Loucy (cell line): Measurements from ENCODE around the gene MTFR1L.

Experiments
- H2AFZ ChIP-seq: fragments of 200-600 bp; sonication (generic); 2 replicates; pipeline ENCODE4 v1.6.0; 2016; ENCODE audit warnings: antibody characterized with exemption, mild to moderate bottlenecking, low read length, moderate library complexity
- H3F3A ChIP-seq: fragments of 200-600 bp; 2 replicates; pipeline ENCODE4 v1.6.0; 2016; ENCODE audit warnings: antibody characterized with exemption, low read depth, mild to moderate bottlenecking
- H3K27me3 ChIP-seq: fragments of 200-600 bp; sonication (generic); 2 replicates; pipeline ENCODE4 v1.6.1; 2014; ENCODE audit warnings: low read length, mild to moderate bottlenecking; ENCODE audit not compliant: insufficient read depth, poor library complexity, severe bottlenecking
- H3K36me3 ChIP-seq: fragments of 200-600 bp; sonication (generic); 2 replicates; pipeline ENCODE4 v1.6.1; 2016; ENCODE audit warnings: low read length; ENCODE audit not compliant: insufficient read depth
- H3K4me1 ChIP-seq: fragments of 200-600 bp; sonication (generic); 2 replicates; pipeline ENCODE4 v1.5.1; 2014; ENCODE audit warnings: low read length, mild to moderate bottlenecking; ENCODE audit not compliant: insufficient read depth, poor library complexity, severe bottlenecking
- H3K4me2 ChIP-seq: fragments of 200-600 bp; sonication (generic); 2 replicates; pipeline ENCODE4 v1.6.0; 2014; ENCODE audit warnings: antibody characterized with exemption, low read length, low read depth, mild to moderate bottlenecking; ENCODE audit not compliant: poor library complexity, severe bottlenecking
- H3K4me3 ChIP-seq: fragments of 200-600 bp; sonication (generic); 2 replicates; pipeline ENCODE4 v1.5.1; 2014; ENCODE audit warnings: low read length, mild to moderate bottlenecking, mixed read lengths; ENCODE audit not compliant: poor library complexity, severe bottlenecking
- H3K79me2 ChIP-seq: fragments of 200-600 bp; sonication (generic); 2 replicates; pipeline ENCODE4 v1.6.1; 2014; ENCODE audit warnings: low read length; ENCODE audit not compliant: insufficient read depth
- H3K9ac ChIP-seq: fragments of 200-600 bp; sonication (generic); 2 replicates; pipeline ENCODE4 v1.6.0; 2014; ENCODE audit warnings: mild to moderate bottlenecking, low read depth, low read length, moderate library complexity; ENCODE audit not compliant: poor library complexity, severe bottlenecking
- H3K9me2 ChIP-seq: fragments of 200-600 bp; sonication (generic); replicated peaks from 2 replicates; pipeline ENCODE4 v1.6.1; 2016; ENCODE audit warnings: low read depth, low read length, mixed read lengths
- H3K9me3 ChIP-seq: fragments of 200-600 bp; sonication (generic); 2 replicates; pipeline ENCODE4 v1.6.1; 2014; ENCODE audit warnings: mild to moderate bottlenecking, antibody characterized with exemption, low read length, low read depth; ENCODE audit not compliant: insufficient read depth
- H4K20me1 ChIP-seq: fragments of 200-600 bp; sonication (generic); 2 replicates; pipeline ENCODE4 v1.6.0; 2014; ENCODE audit warnings: antibody characterized with exemption, low read length, mild to moderate bottlenecking; ENCODE audit not compliant: insufficient read depth, poor library complexity, severe bottlenecking
- CTCF ChIP-seq: fragments of 200-600 bp; sonication (generic); conservative IDR thresholded peaks from 2 replicates; pipeline ENCODE4 v1.5.1; 2014; ENCODE audit warnings: mild to moderate bottlenecking, antibody characterized with exemption, low read length
- EZH2phosphoT487 ChIP-seq: fragments of 200-600 bp; IDR thresholded peaks from 2 replicates; pipeline ENCODE4 v1.6.1; 2018; ENCODE audit warnings: antibody characterized with exemption, mild to moderate bottlenecking, moderate library complexity, borderline replicate concordance

The MTFR1L gene

GRCh38 chr1:25870614-25871013, 50.9 kb downstream of the MTFR1L start:
- Histone ChIP-seq H3K4me1 (peaks cover 13% of the 10 kb centered on the region), H3K4me2 (no peak overlapping the region), H3K36me3 (no peaks in the 10 kb centered on the region), H3K79me2 (no peaks in the 10 kb centered on the region), H3K27me3 (no peaks in the 10 kb centered on the region), H4K20me1 (no peaks in the 10 kb centered on the region), H3K9me2 (no peaks in the 10 kb centered on the region), H3K9me3 (no peaks in the 10 kb centered on the region), H3K4me3 (no peak overlapping the region), H3K9ac (peak overlapping the region; percentile 16), H3F3A (no peaks in the 10 kb centered on the region), H2AFZ (no peak overlapping the region)
- TF ChIP-seq CTCF (no peak), EZH2phosphoT487 (no peak)

GRCh38 chr1:25871086-25871703, 51.4 kb downstream of the MTFR1L start:
- TF ChIP-seq EZH2phosphoT487 = no peak
- no peak for TF ChIP-seq CTCF
- no peak overlapping the region for H3K4me3 ChIP-seq
- H2AFZ ChIP-seq = no peak overlapping the region
- no peaks in the 10 kb centered on the region for H4K20me1 ChIP-seq
- H3K36me3 ChIP-seq = no peaks in the 10 kb centered on the region
- H3K9me2 ChIP-seq = no peaks in the 10 kb centered on the region
- H3K4me2 ChIP-seq = no peak overlapping the region
- no peaks in the 10 kb centered on the region for H3K9me3 ChIP-seq
- no peaks in the 10 kb centered on the region for H3K79me2 ChIP-seq
- peaks cover 13% of the 10 kb centered on the region for H3K4me1 ChIP-seq
- H3K27me3 ChIP-seq = no peaks in the 10 kb centered on the region
- peak overlapping the region; percentile 16 for H3K9ac ChIP-seq
- no peaks in the 10 kb centered on the region for H3F3A ChIP-seq

- Histone ChIP-seq H3K4me2 (no peak overlapping the region), H4K20me1 (no peaks in the 10 kb centered on the region), H3F3A (no peaks in the 10 kb centered on the region), H3K4me3 (no peak overlapping the region), H3K4me1 (peaks cover 13% of the 10 kb centered on the region), H2AFZ (no peak overlapping the region), H3K27me3 (no peaks in the 10 kb centered on the region), H3K9me3 (no peaks in the 10 kb centered on the region), H3K79me2 (no peaks in the 10 kb centered on the region), H3K9ac (no peak overlapping the region), H3K9me2 (no peaks in the 10 kb centered on the region), H3K36me3 (no peaks in the 10 kb centered on the region)
- TF ChIP-seq EZH2phosphoT487 = no peak
- no peak for TF ChIP-seq CTCF
Observed at GRCh38 chr1:25871704-25872494, 52.1 kb downstream of the MTFR1L start.
